GM21723 (cell line): ENCODE data around the gene MYH7.
"Not testable (repeated sequence)": the region's sequence is repeated elsewhere in the genome, so short reads cannot be mapped to it uniquely, and the experiment has no call there.

Experiments
- ATAC-seq: cut with Tn5 transposase; IDR thresholded peaks from one replicate; pipeline ENCODE4 v1.9.1; 2021; ENCODE audit warnings: mild to moderate bottlenecking, moderate library complexity; ENCODE audit not compliant: unreplicated experiment

MYH7 gene

DNA sequence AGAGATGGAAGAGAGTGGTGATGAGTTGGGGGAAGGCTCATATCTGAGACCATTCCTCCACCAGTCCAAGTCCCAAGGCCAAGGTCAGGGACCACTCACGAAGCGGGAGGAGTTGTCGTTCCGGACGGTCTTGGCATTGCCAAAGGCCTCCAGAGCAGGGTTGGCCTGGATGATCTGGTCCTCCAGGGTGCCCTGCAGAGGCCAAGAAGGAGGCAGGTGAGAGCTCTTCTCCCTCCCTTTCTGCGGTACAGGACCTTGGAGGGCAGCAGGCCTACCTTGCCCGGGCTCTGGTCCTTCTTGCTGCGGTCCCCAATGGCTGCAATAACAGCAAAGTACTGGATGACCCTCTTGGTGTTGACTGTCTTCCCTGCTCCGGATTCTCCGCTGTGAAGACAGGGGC is 4.0 kb downstream of the MYH7 start:
- no peak for ATAC-seq

DNA sequence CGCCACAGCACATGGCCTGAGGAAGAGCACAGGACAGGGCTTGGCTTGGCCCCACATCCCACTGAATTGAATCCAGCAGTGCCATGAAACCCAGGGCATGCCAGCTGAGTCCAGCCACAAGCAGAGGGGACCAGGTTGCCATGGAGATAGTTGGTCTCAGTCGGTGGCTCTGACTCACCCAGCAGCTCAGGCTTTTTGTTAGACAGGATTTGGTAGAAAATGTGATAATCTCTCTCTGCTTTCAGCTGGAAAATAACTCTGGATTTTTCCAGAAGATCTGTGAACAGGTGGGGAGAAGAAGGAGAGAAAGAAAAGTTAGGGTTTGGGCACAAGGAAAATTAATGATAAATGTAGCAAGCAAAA is 4.8 kb downstream of the MYH7 start:
- ATAC-seq = no peak

DNA sequence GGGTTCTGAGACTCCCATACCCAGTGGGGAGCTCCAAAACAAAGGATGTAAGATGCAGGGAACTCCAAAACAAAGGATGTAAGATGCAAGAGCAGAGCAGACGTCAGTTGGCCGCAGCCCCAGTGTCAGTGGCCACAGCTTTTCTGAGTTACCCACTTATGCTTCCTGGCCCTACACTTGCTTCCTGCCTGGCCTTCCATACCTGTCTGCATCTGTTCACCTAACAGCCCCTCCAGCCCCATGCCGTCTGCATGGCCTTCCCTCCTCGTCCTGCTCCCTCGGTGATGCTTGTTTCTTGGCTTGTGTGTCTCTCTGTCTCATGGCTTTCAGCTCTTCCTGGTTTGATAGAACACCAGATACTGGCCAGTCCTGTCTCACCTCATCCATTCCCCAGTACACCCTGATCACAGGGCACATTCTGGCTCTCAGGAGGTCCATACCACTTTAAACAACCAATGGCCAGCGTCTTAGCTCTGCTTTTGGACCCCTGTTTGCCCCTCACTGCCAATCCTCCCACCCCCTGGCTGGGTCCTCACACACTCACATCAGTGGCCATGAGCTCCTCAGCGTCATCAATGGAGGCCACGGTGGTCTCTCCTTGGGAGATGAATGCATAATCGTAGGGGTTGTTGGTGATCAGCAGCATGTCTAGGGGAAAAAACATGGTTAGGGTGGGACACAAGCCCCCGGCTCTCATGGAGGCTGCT is 5.3 kb downstream of the MYH7 start:
- ATAC-seq = no peak

DNA sequence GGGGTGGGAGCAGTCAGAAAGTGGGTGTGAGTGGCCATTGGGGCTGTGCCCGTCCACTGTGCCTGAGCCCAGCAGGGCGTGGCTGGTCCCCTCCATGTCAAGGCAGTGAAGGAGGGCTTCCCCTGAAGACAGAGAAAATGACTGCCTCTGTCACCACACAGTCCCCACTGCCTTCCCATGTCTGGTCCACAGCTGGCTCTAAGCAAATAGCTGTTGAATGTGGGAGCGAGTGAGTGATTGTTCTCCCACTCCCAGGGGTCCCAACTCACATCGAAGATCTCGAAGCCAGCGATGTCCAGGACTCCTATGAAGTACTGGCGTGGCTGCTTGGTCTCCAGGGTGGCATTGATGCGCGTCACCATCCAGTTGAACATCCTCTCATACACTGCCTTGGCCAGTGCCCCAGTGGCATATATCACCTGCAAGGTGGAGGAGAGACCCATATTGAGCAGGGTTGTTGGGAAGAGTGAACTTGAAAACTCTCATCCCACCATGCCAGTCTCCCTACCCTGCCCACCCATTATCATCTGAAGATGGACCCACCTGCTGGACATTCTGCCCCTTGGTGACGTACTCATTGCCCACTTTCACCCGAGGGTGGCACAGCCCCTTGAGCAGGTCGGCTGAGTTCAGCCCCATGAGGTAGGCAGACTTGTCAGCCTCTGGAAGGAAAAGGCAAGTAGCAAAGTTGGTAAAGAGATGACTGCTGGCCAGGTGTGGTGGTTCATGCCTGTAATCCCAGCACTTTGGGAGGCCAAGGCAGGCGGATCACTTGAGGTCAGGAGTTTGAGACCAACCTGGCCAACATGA is 6.6 kb downstream of the MYH7 start:
- no peak for ATAC-seq

DNA sequence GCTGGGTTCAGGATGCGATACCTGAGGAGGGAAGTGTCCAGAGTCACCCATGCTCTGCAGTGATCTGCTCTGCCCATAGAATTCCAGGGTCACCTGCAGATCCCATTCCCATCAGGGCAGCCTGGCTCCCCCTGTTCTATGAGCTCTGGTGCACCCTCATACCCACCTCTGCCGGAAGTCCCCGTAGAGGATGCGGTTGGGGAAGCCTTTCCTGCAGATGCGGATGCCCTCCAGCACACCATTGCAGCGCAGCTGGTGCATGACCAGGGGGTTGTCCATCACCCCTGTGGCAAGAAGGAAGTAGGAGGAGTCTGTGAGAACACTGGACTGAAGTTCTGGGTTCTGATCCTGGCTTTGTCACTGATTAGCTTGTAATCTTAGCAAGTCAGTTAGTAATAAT is 9.7 kb downstream of the MYH7 start:
- not testable (repeated sequence) for ATAC-seq

DNA sequence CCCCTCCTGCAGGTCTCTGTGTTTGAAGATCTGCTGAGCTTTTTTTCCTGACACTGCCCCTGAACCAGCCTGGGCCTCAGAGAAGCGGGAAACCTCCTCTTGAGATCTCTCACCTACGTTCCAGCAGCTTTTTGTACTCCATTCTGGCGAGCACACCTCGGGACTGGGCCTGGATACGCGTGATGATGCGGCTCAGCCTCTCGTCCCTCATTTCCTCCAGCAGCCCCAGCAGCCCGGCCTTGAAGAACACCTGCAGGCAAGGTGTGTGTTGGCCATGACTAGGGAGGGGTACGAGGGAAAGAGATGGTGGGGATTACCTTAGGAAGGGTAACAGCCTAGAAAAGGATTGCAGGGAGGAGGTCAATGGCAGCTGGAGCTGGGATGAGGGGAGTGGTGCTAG is 10.3 kb downstream of the MYH7 start:
- ATAC-seq = no peak

DNA sequence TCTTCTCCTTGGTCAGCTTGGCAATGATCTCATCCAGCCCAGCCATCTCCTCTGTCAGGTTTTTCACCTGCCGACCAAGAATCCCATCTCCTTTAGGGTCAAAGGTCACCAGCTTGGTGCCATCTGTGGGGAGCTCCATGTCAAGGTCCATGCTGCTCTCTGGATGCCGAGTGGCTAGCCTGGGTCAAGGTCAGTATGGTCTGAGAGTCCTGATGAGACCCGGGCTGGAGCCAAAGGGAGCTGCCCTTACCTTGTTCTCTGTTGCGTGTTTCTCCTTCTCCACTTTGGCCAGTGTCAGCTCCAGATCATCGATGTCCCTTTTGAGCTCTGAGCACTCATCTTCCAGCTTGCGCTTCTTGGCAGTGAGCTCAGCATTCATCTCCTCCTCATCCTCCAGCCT is 11.8 kb downstream of the MYH7 start:
- ATAC-seq = no peak

DNA sequence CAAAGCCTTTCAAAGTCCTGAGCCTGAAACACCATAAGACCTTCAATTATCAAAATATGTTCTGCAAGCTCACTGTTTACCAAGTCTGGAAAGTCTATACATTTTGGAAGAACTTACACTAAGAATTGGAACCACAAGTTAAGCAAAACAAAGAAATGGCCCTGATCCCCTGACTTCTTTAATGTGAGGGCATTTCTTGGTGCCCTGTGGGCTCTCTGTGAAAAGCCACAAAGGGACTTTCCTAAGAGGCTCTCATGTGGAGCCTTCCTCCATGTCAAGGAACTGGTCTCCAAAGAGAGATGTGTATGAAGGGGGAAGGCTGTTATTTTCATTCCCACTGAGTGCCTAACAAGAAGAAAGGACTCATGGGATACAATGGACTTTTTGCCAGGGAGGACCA is 13.9 kb downstream of the MYH7 start:
- no peak for ATAC-seq

DNA sequence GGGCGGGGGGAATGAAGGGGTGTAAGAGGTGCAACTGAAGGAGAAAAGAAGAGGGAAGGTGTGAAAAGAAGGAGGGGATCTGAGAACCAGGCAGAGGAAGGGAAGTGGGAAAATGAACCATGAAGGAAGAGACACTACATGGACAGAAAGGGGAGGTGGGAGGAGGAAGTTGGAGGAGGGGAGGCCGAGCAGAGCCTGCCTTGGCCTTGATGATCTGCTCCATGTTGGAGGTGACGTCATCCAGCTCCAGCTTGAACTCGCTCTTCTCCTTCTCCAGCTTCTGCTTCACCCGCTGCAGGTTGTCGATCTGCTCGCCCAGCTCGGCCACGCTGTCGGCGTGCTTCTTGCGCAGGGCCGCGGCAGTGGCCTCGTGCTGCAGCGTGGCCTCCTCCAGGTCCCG is 15.8 kb downstream of the MYH7 start:
- not testable (repeated sequence) for ATAC-seq

DNA sequence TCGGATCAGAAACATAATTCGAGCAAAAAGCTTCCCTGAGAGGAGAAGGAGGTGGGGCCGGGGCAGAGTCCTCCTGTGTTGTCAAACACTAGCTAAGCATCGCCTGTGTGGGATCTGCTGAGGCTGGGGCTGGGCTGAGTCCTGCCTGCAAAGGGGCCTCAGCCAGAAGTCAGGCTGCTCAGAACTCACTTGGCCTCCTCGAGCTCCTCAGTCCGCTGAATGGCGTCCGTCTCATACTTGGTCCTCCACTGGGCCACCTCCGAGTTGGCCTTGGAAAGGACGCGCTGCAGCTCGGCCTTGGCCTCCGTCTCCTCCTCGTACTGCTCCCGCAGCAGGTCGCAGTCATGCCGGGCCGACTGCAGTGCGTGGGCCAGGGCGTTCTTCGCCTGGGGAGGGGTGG is 17.4 kb downstream of the MYH7 start:
- ATAC-seq = no peak

DNA sequence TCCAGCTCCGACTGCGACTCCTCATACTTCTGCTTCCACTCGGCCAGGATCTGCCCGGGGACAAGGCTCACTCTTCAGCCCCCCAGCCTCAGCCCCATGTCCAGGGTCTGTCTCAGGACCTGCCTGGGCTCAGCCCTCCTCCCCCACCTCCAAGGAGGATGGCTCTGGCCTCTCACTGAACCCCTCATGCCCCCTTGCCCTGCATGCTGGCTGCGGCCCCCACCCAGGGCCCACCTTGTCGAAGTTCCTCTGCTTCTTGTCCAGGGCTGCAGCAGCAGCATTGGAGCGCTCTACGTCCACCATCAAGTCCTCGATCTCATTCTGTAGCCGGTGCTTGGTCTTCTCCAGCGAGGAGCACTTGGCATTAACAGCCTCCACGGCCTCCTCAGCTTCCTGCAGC is 18.2 kb downstream of the MYH7 start:
- not testable (repeated sequence) for ATAC-seq

DNA sequence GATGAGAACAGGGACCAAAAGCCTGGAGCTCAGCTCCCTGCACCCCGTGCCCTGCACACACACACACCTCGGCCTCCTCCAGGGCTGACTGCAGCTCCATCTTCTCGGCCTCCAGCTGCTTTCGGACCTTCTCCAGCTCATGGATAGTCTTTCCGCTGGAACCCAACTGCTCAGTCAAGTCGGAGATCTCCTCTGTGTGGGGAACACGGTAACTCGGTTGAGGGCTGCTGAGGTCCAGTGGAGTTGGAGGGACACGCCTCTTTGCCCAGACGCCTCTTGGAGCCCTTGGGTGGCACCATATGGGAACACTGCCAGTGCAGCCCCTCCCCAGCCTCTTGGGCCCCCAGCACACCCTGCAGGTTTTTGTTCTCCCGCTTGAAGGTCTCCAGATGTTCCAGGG is 18.7 kb downstream of the MYH7 start:
- no peak for ATAC-seq

DNA sequence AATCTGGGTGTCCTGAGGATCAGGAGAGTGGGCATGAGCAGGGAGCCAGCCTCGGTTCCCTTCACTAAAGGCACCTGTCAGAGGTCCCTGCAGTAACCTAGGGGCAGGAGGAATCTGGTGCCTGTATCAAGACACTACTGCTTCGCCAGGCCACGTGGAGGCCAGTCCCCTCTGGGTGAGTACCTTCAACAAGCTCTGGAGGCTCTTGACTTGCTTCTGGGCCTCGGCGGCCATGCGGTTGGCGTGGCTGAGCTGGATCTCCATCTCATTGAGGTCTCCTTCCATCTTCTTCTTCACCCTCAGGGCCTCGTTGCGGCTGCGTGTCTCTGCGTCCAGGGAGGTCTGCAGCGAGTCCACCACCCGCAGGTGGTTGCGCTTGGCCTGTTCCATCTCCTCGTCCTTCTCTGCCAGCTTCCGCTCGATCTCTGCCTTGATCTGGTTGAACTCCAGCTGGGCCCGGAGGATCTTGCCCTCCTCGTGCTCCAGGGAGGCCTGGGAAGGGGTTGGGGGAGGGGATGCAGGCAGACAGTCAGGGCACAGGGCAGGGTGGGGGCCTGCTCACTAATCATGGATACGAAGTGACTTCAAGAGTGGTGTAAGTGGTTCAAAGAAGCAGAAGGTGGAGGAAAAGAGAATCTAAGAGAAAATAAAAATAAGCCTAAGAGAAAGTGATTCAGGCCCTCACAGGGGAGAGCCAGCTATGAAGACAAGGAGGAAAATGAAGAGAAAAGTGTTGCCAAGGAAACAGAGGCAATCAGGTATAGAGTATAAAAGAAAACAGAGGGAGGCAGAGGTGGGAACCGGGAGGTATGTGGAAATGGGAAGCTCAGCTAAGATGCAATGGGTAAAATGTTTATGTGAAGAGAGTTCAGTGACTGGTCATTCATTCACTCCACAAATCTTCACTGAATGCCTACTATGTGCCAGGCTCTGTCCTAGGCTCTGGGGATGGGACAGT is 19.4 kb downstream of the MYH7 start:
- ATAC-seq = no peak

DNA sequence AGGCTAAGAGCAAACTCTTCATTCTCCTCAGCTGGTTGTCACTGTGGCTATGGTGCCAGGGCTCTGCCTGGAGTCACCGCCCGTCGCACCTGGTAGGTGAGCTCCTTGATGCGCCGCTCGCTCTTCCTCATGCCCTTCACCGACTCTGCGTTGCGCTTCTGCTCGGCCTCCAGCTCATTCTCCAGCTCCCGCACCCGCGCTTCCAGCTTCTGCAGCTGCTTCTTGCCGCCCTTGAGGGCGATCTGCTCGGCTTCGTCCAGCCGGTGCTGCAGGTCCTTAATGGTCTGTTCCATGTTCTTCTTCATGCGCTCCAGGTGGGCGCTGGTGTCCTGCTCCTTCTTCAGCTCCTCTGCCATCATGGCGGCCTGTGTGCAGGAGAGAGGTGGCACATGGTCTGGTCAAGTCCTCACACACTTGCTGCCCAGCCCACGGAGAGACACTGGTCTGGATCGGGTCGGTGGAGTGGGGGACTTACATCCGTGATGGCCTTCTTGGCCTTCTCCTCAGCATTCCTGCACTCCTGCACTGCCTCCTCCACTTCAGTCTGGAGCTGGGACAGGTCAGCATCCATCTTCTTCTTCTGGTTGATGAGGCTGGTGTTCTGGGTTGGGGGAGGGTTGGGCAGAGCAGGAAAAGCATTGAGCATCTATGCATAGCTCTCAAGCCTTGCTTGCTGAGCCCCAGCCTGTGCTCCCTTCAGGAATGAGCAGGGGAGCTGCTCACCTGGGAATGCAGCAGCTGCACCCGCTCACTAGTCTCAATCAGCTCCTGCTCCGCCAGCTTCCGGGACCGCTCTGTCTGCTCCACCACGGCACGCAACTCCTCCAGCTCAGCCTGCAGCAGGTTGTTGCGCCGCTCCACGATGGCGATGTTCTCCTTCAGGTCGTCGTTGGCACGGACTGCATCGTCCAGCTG is 20.3 kb downstream of the MYH7 start:
- no peak for ATAC-seq

DNA sequence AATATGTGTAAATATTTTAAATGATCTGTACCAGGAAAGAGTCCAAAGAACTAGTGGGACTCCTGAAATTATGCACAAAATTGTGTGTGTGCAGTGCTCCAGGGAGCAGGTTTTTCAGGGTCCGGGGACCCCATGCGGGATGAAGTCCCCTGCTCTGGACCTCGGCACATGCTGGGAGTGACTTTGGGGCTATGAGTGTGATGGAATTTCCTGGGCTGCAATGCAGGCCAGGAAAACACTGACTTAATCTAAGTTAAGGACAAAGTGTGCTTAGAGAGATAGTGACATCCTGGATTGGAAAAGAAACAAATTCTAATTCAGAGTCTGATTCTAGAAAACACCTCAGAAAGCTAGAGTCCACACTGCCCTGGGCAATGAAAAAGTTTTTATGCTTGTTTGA is 21.2 kb downstream of the MYH7 start:
- ATAC-seq = no peak

DNA sequence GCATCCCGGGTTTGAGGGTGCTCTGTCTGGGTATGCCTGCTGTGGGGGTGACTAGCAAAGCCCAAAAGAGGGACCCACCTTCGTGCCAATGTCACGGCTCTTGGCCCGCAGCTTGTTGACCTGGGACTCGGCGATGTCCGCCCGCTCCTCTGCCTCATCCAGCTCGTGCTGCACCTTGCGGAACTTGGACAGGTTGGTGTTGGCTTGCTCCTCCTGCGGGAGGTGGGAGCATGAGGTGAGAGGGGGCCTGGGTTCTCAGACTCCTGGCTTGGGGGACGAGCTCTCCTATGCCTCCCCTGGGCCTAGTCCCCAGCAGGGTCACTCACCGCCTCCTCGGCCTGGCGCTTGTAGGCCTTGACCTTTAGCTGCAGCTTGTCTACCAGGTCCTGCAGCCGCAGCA is 21.8 kb downstream of the MYH7 start:
- no peak for ATAC-seq

DNA sequence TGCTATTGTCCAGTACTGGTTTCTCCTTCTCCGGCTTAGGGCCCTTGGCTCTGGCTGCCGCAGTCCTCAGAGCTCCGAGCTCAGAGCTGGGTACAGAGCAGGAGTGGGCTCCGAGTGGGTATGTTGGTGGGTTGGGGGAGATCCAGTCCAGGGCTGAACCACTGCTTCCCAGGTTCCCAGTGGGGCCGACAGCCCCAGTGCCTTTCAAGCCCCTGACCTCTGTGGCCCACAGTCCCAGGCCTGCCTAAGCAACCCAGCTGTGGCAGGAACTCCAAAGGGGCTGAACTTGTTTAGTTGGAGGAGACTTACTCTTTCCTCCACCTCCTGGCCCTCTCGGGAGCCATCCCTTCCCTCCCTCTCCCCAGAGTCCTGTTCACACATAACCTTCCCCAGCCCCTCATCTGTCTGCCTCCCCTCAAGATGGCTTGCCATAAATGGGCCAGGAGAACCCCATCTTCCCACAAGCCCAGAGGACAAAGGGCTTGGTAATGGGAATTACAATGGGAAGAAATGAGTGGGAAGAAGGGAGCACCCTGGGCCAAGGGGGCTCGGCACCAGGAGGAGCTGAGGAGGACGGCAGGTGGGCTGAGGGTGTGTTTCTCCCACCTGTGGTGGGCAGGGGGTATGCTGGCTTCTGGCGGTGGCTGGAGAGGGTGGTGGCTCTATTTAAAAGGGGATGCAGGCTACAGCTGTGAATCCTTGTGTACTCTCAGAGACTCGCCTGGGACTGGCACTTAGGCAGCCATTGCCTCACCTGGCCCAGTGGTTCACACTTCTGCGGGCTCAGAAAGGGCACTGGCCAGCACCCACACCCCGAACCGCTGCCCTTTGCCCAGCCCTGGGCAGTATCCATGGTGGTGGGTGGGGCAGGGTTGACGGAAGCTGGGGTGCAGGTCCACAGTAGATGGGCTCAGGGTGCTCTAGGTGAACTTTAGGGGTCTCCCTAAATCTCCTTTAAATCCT is 23.6 kb downstream of the MYH7 start:
- no peak for ATAC-seq

DNA sequence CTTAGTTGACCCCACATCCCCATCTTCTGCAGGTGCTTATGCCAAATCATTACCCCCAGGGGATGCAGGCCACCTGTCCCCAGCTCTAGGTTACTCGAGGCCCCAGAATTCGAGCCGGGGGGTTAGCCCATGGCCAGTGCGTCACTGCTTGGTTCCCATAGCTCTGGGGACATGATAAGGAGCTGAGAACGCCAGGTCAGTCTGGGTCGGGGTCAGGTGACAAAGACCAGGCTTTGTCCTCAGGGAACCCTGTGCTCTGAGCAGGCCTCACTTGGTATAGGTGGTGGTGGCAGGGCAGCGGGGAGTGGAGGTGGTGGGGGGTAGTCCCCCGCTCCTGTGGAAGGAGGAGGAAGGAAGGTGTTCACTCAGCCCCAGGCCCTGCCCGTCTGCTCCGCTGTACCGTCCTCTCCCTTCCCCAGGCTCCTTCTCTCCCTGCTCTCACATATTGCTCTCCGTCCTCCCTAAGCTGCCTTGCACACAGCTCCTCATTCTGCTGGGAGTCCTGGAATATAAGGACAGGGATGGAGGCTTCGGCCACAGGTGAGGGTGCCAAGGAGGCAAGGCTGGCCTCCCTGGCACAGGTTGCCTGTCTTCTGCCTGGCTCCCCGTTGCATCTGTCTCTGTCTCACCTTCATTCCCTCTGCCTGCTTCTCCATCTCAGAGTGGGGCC is 25.4 kb downstream of the MYH7 start:
- ATAC-seq = no peak

DNA sequence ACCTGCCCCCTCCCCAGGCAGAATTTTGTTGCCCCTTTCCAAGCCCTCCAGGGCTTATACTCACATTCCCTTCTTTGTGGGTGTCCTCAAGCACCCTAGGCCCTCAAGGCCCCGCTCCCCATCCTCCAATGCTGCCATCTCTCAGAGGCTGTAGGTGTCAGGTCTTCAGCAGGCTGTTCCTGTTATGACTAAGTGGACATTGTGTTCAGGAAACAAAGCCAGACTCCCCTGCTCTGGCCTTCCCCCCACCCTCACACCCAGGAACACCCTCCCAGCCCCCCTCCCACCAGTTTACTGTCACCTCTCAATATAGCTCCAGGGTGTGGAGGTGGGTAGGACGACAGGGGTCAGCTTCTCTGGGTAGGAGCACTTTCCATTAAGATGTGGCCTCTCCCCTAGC is 26.0 kb downstream of the MYH7 start:
- no peak for ATAC-seq
